Body of pancreas (tissue), 2 donors: ENCODE measurements around the gene GGPS1. TPM values are rescaled to one million over a fixed set of nuclear protein-coding genes. Genes with fewer than 3 reads are reported as not detected.

Experiments
- small RNA-seq: library from RNA; depleted of rRNA; stranded (forward); fragments of <200 nt; gene quantifications from one replicate; pipeline ENCODE3, GENCODE V24; 2016
- total RNA-seq, 2 donors: library from RNA; depleted of rRNA; stranded (reverse); fragments of >200 nt; gene quantifications; one replicate each; pipeline ENCODE4 v1.1.0, GENCODE V29; 2016

The GGPS1 gene
- total RNA-seq, 2 donors from 2014 or later: 11.9 to 15.3 TPM

Small RNA genes within 50 kb of the gene (small RNA-seq; reads per million reads assigned to genes)
- gene AL391994.1: not detected

Other genes with a start within 250 kb of the GGPS1 start
- 10 to 100 TPM; 54.7 to 75.2 TPM for gene TOMM20, start 199.7 kb upstream of the GGPS1 start, total RNA-seq
- gene RBM34, start 167.3 kb upstream of the GGPS1 start, total RNA-seq: 10 to 100 TPM; 13.2 to 26.2 TPM
- gene ARID4B, start 391 bp upstream of the GGPS1 start, total RNA-seq: 10 to 100 TPM; 27.7 to 35.3 TPM
- 10 to 100 TPM; 15.0 to 22.1 TPM for gene TBCE, start 38.9 kb downstream of the GGPS1 start, total RNA-seq
- gene B3GALNT2, start 175.9 kb downstream of the GGPS1 start, total RNA-seq: 10 to 100 TPM; 33.6 to 52.9 TPM